GM19438 (cell line): Measurements from ENCODE around the gene TENM3.
"Not testable (repeated sequence)": the region's sequence is repeated elsewhere in the genome, so short reads cannot be mapped to it uniquely, and the experiment has no call there.

Source experiments
- ATAC-seq: cut with Tn5 transposase; IDR thresholded peaks from one replicate; pipeline ENCODE4 v1.9.1; 2021; ENCODE audit warnings: low read depth; ENCODE audit not compliant: unreplicated experiment

TENM3 gene

GRCh38 chr4:182225257-182225852, 17.8 kb upstream of the TENM3 start:
- ATAC-seq, result no peak

GRCh38 chr4:182227611-182228010, 15.6 kb upstream of the TENM3 start:
- no peak for ATAC-seq

- no peak for ATAC-seq
These were observed 14.1 kb upstream of the TENM3 start for GRCh38 chr4:182228991-182229577.

- no peak for ATAC-seq
These were observed 12.9 kb upstream of the TENM3 start for GRCh38 chr4:182230256-182230655.

GRCh38 chr4:182231080-182231479, 12.1 kb upstream of the TENM3 start:
- no peak for ATAC-seq

- ATAC-seq, result no peak
These were observed 11.7 kb upstream of the TENM3 start for GRCh38 chr4:182231496-182231895.

GRCh38 chr4:182233310-182234090, 9.7 kb upstream of the TENM3 start:
- ATAC-seq, result no peak

- no peak for ATAC-seq
These were observed 8.0 kb upstream of the TENM3 start for GRCh38 chr4:182235021-182235795.

GRCh38 chr4:182236186-182236585, 7.0 kb upstream of the TENM3 start:
- no peak for ATAC-seq

GRCh38 chr4:182237010-182237409, 6.2 kb upstream of the TENM3 start:
- ATAC-seq, result not testable (repeated sequence)

- no peak for ATAC-seq
These were observed 4.8 kb upstream of the TENM3 start for GRCh38 chr4:182238355-182238931.

GRCh38 chr4:182240161-182241130, 2.8 kb upstream of the TENM3 start:
- ATAC-seq, result no peak

GRCh38 chr4:182242260-182242659, 942 bp upstream of the TENM3 start:
- ATAC-seq, result not testable (repeated sequence)

- no peak for ATAC-seq
These were observed 415 bp upstream of the TENM3 start for GRCh38 chr4:182242787-182243186.

GRCh38 chr4:182245041-182245440, 1.8 kb downstream of the TENM3 start:
- ATAC-seq, result no peak

- ATAC-seq, result no peak
These were observed 2.5 kb downstream of the TENM3 start for GRCh38 chr4:182245541-182246215.

GRCh38 chr4:182246401-182247205, 3.4 kb downstream of the TENM3 start:
- no peak for ATAC-seq

GRCh38 chr4:182248295-182248694, 5.1 kb downstream of the TENM3 start:
- no peak for ATAC-seq
